A549 (cell line): Measurements from ENCODE around the gene FAAP24. TPM values are rescaled to one million over a fixed set of nuclear protein-coding genes. Genes with fewer than 3 reads are reported as not detected.
"Not testable (repeated sequence)": the region's sequence is repeated elsewhere in the genome, so short reads cannot be mapped to it uniquely, and the experiment has no call there.

Source experiments
- ATAC-seq, 2 experiments: fragments of 200-7000 bp in 1 of 2; fragments of >200 bp in 1 of 2; cut with Nextera tagmentation in 1 of 2; cut with Tn5 transposase in 1 of 2; 3 replicates each; pipeline versions ENCODE4 v1.8.0 to v1.9.1; 2018 to 2020; ENCODE audit warnings: mild to moderate bottlenecking in 1 of 2, moderate library complexity in 1 of 2
- CTCF ChIA-PET: fragments of 300-600 bp; sonication (Branson Sonifier 250); formaldehyde crosslinking; extraction: SDS; loops from one replicate; lab custom pipeline; 2021; ENCODE audit warnings: antibody characterized with exemption, inconsistent platforms; lab: Yijun Ruan, JAX
- POLR2A ChIA-PET: fragments of 350-600 bp; formaldehyde crosslinking; extraction: SDS; loops from one replicate; lab custom pipeline; 2021; ENCODE audit warnings: antibody characterized with exemption, inconsistent platforms; lab: Yijun Ruan, JAX
- DNase-seq, 2 experiments: peaks; one replicate each; pipeline versions ENCODE4 v3.0.0 to v3.0.0-alpha.2; 2011 to 2016; ENCODE audit warnings: low read depth in 1 of 2, low spot score in 1 of 2
- FAIRE-seq: peaks from 2 replicates; lab custom pipeline; 2011; peaks lifted over from hg19 to GRCh38; lab: Jason Lieb, UNC
- H3K27ac ChIP-seq, 2 experiments: fragments of >200 bp; sonication (Bioruptor Twin); formaldehyde crosslinking; 3 replicates each; pipeline ENCODE4 v1.5.1; 2016 to 2017
- H3K4me1 ChIP-seq: fragments of >200 bp; sonication (Bioruptor Twin); formaldehyde crosslinking; 3 replicates; pipeline ENCODE4 v1.6.1; 2016
- H3K4me2 ChIP-seq: fragments of >200 bp; sonication (Bioruptor Twin); formaldehyde crosslinking; 3 replicates; pipeline ENCODE4 v1.6.1; 2016
- H3K4me3 ChIP-seq: fragments of >200 bp; sonication (Bioruptor Twin); formaldehyde crosslinking; 3 replicates; pipeline ENCODE4 v1.5.1; 2016
- H3K9me3 ChIP-seq: fragments of >200 bp; sonication (Bioruptor Twin); formaldehyde crosslinking; 3 replicates; pipeline ENCODE4 v1.6.1; 2016
- CBX8 ChIP-seq: fragments of 200-600 bp; sonication (generic); IDR thresholded peaks from 2 replicates; pipeline ENCODE4 v1.6.1; 2016
- CHD4 ChIP-seq: fragments of 200-600 bp; sonication (generic); IDR thresholded peaks from 2 replicates; pipeline ENCODE4 v1.6.1; 2016; ENCODE audit warnings: antibody characterized with exemption, mild to moderate bottlenecking, borderline replicate concordance
- FOXS1 ChIP-seq: fragments of 250-450 bp; sonication (Bioruptor Pico); IDR thresholded peaks from 2 replicates; pipeline ENCODE4 v1.5.0; 2020; ENCODE audit warnings: mild to moderate bottlenecking, moderate library complexity
- HDAC2 ChIP-seq: fragments of 200-600 bp; sonication (generic); IDR thresholded peaks from 2 replicates; pipeline ENCODE4 v1.6.1; 2016
- HOXB13 ChIP-seq: fragments of 250-450 bp; sonication (Bioruptor Pico); IDR thresholded peaks from 2 replicates; pipeline ENCODE4 v1.5.0; 2020; ENCODE audit warnings: low read depth, mild to moderate bottlenecking, moderate library complexity
- KDM1A ChIP-seq: fragments of 200-600 bp; sonication (generic); IDR thresholded peaks from 2 replicates; pipeline ENCODE4 v1.6.1; 2016; ENCODE audit warnings: low read depth, mild to moderate bottlenecking
- KDM5A ChIP-seq: fragments of 200-600 bp; sonication (generic); IDR thresholded peaks from 2 replicates; pipeline ENCODE4 v1.6.1; 2016; ENCODE audit warnings: antibody characterized with exemption, mild to moderate bottlenecking
- MAZ ChIP-seq: fragments of 150-350 bp; IDR thresholded peaks from 2 replicates; pipeline ENCODE4 v1.6.1; 2014; ENCODE audit warnings: antibody characterized with exemption, low read depth, low read length, borderline replicate concordance
- MYC ChIP-seq: IDR thresholded peaks from 2 replicates; pipeline ENCODE4 v1.6.1; 2012; ENCODE audit warnings: mild to moderate bottlenecking, inconsistent platforms, low read length, improper control_type of control experiment, borderline replicate concordance
- NR3C1 ChIP-seq: fragments of >200 bp; sonication (Bioruptor Twin); formaldehyde crosslinking; IDR thresholded peaks from 3 replicates; pipeline ENCODE4 v1.6.1; 2017
- POLR2AphosphoS2 ChIP-seq: conservative IDR thresholded peaks from 2 replicates; pipeline ENCODE4 v1.6.1; 2012; ENCODE audit warnings: low read length, improper control_type of control experiment, inconsistent platforms
- RAD21 ChIP-seq, 2 experiments: fragments of >200 bp in 1 of 2; sonication (Bioruptor Twin) in 1 of 2; formaldehyde crosslinking in 1 of 2; IDR thresholded peaks in 1 of 2; conservative IDR thresholded peaks in 1 of 2; 2 replicates in 1 of 2; 3 replicates in 1 of 2; pipeline ENCODE4 v1.6.1; 2012 to 2018; ENCODE audit warnings: inconsistent platforms in 1 of 2
- SREBF2 ChIP-seq: fragments of 450-650 bp; IDR thresholded peaks from 2 replicates; pipeline ENCODE4 v1.6.1; 2014; ENCODE audit warnings: mild to moderate bottlenecking, moderate library complexity
- WGBS: methylation state at CpG from one replicate; pipeline ENCODE4 v1.1.6; 2017; ENCODE audit errors: missing lambda C conversion rate; 5-methylcytosine and 5-hydroxymethylcytosine counted together
- polyA plus RNA-seq, 4 experiments: library from polyadenylated mRNA; depleted of rRNA in 3 of 4; stranded (reverse); fragments of >200 nt; fragmentation: RNase III in 1 of 4; extraction: RNeasy Plus Mini Kit Qiagen cat#74134 plus additional on column Dnase treatment in 1 of 4; gene quantifications; 2 replicates in 3 of 4; 3 replicates in 1 of 4; pipeline ENCODE4 v1.2.3, GENCODE V29; 2011 to 2017
- TF ChIP-seq, protein P1 (sequence below): fragments of >200 bp; sonication (Bioruptor Twin); formaldehyde crosslinking; IDR thresholded peaks from 3 replicates; pipeline ENCODE4 v1.6.1; 2016

FAAP24 gene
- polyA plus RNA-seq, 2 of the 4 experiments (the other 2 are of a cell fraction) = 14.2 to 14.4 TPM

DNA sequence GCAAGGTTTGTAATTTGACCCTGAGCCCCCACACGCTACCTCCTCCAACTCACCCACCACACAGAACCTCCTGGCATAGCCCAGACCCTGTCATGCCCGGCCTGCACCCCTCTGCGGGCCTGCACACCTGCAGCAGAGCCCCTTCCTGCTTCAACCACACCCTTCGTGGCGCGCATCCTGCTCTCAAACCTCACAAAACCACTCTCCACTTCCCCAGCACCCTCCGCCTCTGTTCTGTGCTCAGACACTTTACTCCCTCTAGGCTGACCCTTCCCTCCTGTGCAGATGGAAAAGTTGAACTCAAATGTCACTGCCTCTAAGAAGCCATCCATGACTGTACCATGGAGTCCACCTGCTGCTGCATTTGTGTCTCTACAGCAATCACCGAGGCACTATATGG, 28.5 kb downstream of the FAAP24 start:
- no peak for ATAC-seq
- no peak overlapping the region for H3K27ac ChIP-seq
- no peak overlapping the region for H3K4me2 ChIP-seq
- no peaks in the 10 kb centered on the region for H3K9me3 ChIP-seq
- FAIRE-seq = no peak
- ChIA-PET CTCF (interaction anchor here (1.0 to 2.3 kb wide), 2 partner anchors 27 to 119 kb away, joined by 3 to 12 read pairs; no protein-coding TSS in a partner anchor), POLR2A (no interaction called here)
- TF ChIP-seq SREBF2 (no peak), POLR2AphosphoS2 (no peak), HOXB13 (no peak), RAD21 (conservative IDR thresholded peaks at IDR 0.05 in 1 of 2, IDR thresholded peaks at IDR 0.05 in 1 of 2) (no peak), MAZ (no peak), KDM5A (no peak), CBX8 (no peak), NR3C1 (no peak), HDAC2 (no peak)
- TF ChIP-seq, protein P1, sequence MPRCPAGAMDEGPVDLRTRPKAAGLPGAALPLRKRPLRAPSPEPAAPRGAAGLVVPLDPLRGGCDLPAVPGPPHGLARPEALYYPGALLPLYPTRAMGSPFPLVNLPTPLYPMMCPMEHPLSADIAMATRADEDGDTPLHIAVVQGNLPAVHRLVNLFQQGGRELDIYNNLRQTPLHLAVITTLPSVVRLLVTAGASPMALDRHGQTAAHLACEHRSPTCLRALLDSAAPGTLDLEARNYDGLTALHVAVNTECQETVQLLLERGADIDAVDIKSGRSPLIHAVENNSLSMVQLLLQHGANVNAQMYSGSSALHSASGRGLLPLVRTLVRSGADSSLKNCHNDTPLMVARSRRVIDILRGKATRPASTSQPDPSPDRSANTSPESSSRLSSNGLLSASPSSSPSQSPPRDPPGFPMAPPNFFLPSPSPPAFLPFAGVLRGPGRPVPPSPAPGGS = no peak
- H3K4me1 ChIP-seq = peaks cover 43% of the 10 kb centered on the region
- H3K4me3 ChIP-seq = no peak overlapping the region
- no peak for DNase-seq
- 93% methylated on average over 8 of the region's 8 CpGs for WGBS

DNA sequence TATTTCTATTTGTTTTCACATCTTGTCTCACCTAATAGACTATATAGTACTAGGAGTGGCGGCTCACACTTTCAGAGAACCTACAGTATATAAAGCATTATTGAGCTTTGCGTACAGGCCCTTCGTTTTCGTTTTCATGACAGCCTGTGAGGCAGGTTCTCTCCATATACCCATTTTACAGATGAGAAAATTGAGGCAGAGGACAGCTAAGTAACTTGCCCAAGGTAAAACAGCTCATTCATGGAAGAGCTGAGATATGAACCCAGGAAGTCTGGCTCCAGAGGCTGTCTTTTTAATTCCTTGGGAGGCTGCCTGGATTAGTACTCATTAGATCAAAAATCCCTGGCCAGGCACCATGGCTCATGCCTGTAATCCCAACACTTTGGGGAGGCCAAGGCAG, 28.9 kb downstream of the FAAP24 start:
- FAIRE-seq = no peak

DNA sequence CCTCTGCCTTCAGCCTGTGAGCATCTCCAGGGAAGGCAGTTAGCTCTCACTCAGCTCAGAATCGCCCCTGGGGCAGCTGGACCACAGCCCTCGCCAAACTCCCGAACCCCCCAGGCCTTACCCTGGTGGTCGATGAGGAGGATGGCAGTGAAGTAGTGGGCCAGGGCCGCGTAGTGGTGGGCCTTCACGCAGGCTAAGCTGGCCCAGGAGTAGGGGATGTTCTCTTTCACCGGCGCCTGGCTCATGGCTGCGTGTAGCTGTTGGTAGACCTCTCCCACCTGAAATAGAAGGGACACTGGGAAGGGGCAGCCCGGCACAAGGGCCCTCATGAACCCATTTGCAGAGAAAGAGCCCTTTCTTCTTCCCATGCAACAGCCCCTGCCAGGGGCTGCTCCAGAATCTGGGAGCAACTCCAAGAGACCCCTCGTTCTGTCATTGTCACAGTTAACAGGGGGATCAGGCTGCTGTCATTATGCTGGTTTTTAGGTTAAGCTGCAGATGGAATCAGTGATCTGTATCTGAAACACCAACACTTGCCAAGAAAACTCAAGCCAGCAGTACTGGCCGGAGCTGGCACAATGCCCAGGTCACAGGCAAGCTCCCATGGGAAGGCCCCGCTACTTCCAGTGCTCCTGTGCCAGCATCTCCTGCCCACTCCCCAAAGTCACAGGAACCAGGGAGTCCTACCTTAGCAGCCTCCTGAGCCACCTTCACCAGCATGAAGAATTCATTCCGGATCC, 30.3 kb downstream of the FAAP24 start:
- CTCF ChIA-PET = interaction anchor here (0.6 to 3.7 kb wide), 4 partner anchors 26 to 227 kb away, joined by 5 to 20 read pairs (median 8); no protein-coding TSS in a partner anchor
- Histone ChIP-seq H3K27ac (peak overlapping the region in 1 of 2 experiments; percentile 52; a peak in 3 of 6 replicates), H3K4me1 (peaks cover 34% of the 10 kb centered on the region)
- POLR2A ChIA-PET, DNase-seq, FAIRE-seq, H3K4me3 ChIP-seq, H3K9me3 ChIP-seq, H3K4me2 ChIP-seq: not testable (repeated sequence)
- ATAC-seq = peak in 1 of 2 experiments; percentile 11; a peak in 2 of 6 replicates
- WGBS = 87% methylated on average over 15 of the region's 15 CpGs

More for the DNA sequence above, 28.9 kb downstream of the FAAP24 start:
- 96% methylated on average over 4 of the region's 4 CpGs for WGBS
- Histone ChIP-seq H3K4me3 (no peak overlapping the region), H3K4me1 (peaks cover 43% of the 10 kb centered on the region), H3K9me3 (no peaks in the 10 kb centered on the region), H3K4me2 (no peak overlapping the region), H3K27ac (no peak overlapping the region)
- TF ChIP-seq MYC (no peak), FOXS1 (CRISPR knock-in tag) (no peak), CHD4 (0 out of 2 replicates have a peak, but pooled peaks have one; percentile 33), HDAC2 (no peak), KDM1A (peak; percentile 82; the same call in 1 of the 2 replicates)
- DNase-seq (no peak), ATAC-seq (no peak)
- POLR2A ChIA-PET = no interaction called here
- CTCF ChIA-PET = interaction anchor here (2.3 to 3.7 kb wide), 2 partner anchors 25 to 118 kb away, joined by 12 to 20 read pairs; no protein-coding TSS in a partner anchor

DNA sequence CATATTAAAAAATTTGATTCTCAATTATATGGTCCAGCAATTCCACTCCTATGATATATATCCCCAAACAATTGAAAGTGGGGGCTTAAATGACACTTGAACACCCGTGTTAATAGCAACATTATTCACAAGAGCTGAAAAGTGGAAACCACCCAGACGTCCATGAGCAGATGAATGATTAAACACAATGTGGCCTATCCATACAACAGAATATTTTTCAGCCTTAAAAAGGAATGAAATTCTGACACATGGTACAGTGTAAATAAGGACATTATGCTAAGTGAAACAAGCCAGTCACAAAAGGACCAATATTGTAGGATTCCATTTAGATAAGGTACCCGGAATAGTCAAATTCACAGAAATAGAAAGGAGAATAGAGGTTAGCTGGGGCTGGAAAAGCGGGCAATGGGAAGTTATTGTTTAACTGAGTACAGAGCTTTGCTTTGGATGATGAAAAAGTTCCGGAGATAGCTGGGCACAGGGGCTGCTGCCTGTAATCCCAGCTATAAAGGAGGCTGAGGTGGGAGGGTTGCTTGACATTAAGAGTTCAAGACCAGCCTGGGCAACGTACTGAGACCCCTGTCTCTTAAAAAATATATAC, 31.5 kb downstream of the FAAP24 start:
- FAIRE-seq, H3K4me3 ChIP-seq, DNase-seq, H3K9me3 ChIP-seq: not testable (repeated sequence)
- 26% methylated on average over 6 of the region's 6 CpGs for WGBS
- peak in 1 of 2 experiments; percentile 7; a peak in 1 of 6 replicates for ATAC-seq
- Histone ChIP-seq H3K4me1 (peaks cover 29% of the 10 kb centered on the region), H3K27ac (peak overlapping the region; percentile 10 to 60; a peak in 4 of 6 replicates), H3K4me2 (peak overlapping the region; percentile 38)
- ChIA-PET POLR2A (interaction anchor here (1.3 kb wide), 1 partner anchor 62 kb away, joined by 4 read pairs; the partner anchor contains the start of gene RHPN2), CTCF (interaction anchor here (0.6 to 3.7 kb wide), 5 partner anchors 17 to 1417 kb away, joined by 3 to 20 read pairs (median 5); no protein-coding TSS in a partner anchor)
